Right cardiac atrium (tissue), 5 donors: ENCODE measurements around the gene TMEM135. TPM values are rescaled to one million over a fixed set of nuclear protein-coding genes. Genes with fewer than 3 reads are reported as not detected.
A peak's percentile ranks its signal among the peaks of the same experiment; 100 is the strongest.
"Not testable (repeated sequence)": the region's sequence is repeated elsewhere in the genome, so short reads cannot be mapped to it uniquely, and the experiment has no call there.

Experiments
- ATAC-seq, 2 donors: fragments of 200-7000 bp; cut with Tn5 transposase; one replicate each; pipeline versions ENCODE4 v1.8.0 to v1.9.1; 2020; ENCODE audit warnings: moderate library complexity in 2 of 2, mild to moderate bottlenecking in 1 of 2
- DNase-seq, 3 donors: peaks; one replicate each; pipeline ENCODE4 v3.0.0-alpha.2; 2020
- H3K27ac ChIP-seq: one replicate; pipeline ENCODE4 v1.5.1; 2013; ENCODE audit warnings: mild to moderate bottlenecking, low read length, control low read depth, moderate library complexity
- H3K27me3 ChIP-seq: one replicate; pipeline ENCODE4 v1.6.1; 2013; ENCODE audit not compliant: control insufficient read depth, insufficient read depth
- H3K4me1 ChIP-seq: one replicate; pipeline ENCODE4 v1.6.1; 2013; ENCODE audit warnings: low read length; ENCODE audit not compliant: control insufficient read depth, insufficient read depth
- H3K4me3 ChIP-seq: one replicate; pipeline ENCODE4 v1.5.1; 2013; ENCODE audit warnings: low read length, control low read depth
- H3K9me3 ChIP-seq: one replicate; pipeline ENCODE4 v1.6.1; 2013; ENCODE audit warnings: low read length; ENCODE audit not compliant: control insufficient read depth
- WGBS: extraction: QIAGEN DNeasy Blood & Tissue Kit; methylation state at CpG from one replicate; pipeline ENCODE4 v1.1.7; 2013; 5-methylcytosine and 5-hydroxymethylcytosine counted together
- intact Hi-C, 4 donors: fragments of 100-400 bp; cut with DNase I; formaldehyde crosslinking; loops; one replicate each; pipeline versions ENCODE4 v1.11.0 to v1.14.0; 2022 to 2023
- polyA plus RNA-seq: library from polyadenylated mRNA; stranded (reverse); fragments of 200-250 nt; gene quantifications from one replicate; pipeline ENCODE4 v1.2.3, GENCODE V29; 2013
- total RNA-seq, 4 donors: library from RNA; stranded (reverse); fragmentation: NEBNext Ultra II Directional; extraction: Animal tissue kit (Norgen Biotek cat#: 25700); gene quantifications; one replicate each; pipeline ENCODE4 v1.2.1, GENCODE V29; 2021
- donor health status: healthy with polysubstance abuse.
- donor health status: DM: no; HTN: yes; CAD: no.
- donor health status: DM: no; HTN: no; CAD: no.
- donor health status: DM: no; HTN: yes; CAD: no; lungs with severe emphysema.
- donor health status: DM: yes; HTN: yes; CAD: no.

The TMEM135 gene
- total and polyA plus RNA-seq, 5 donors: 5.7 to 24.1 (median 18.0) TPM

GRCh38 chr11:87076260-87076783 lies 38.6 kb downstream of the TMEM135 start:
- DNase-seq: no peak
- 76% methylated on average over 3 of the region's 3 CpGs for WGBS
- no peaks in the 10 kb centered on the region for H3K9me3 ChIP-seq
- no peak overlapping the region for H3K4me3 ChIP-seq
- no peaks in the 10 kb centered on the region for H3K27me3 ChIP-seq
- ATAC-seq: no peak
- no peaks in the 10 kb centered on the region for H3K4me1 ChIP-seq
- intact Hi-C loops: no loop called here
- H3K27ac ChIP-seq: no peak overlapping the region

GRCh38 chr11:87076874-87077429 lies 39.2 kb downstream of the TMEM135 start:
- 87% methylated on average over 3 of the region's 3 CpGs for WGBS
- no peaks in the 10 kb centered on the region for H3K27me3 ChIP-seq
- intact Hi-C loops: no loop called here
- DNase-seq: no peak
- no peaks in the 10 kb centered on the region for H3K4me1 ChIP-seq
- no peak overlapping the region for H3K4me3 ChIP-seq
- ATAC-seq: no peak
- no peaks in the 10 kb centered on the region for H3K9me3 ChIP-seq
- no peak overlapping the region for H3K27ac ChIP-seq

GRCh38 chr11:87081358-87081757 lies 43.6 kb downstream of the TMEM135 start:
- DNase-seq (no peak), ATAC-seq (no peak)
- intact Hi-C loops: no loop called here
- Histone ChIP-seq H3K4me3 (peak overlapping the region; percentile 42), H3K4me1 (no peaks in the 10 kb centered on the region), H3K9me3 (no peaks in the 10 kb centered on the region), H3K27ac (no peak overlapping the region), H3K27me3 (no peaks in the 10 kb centered on the region)
- 49% methylated on average over 3 of the region's 3 CpGs for whole genome bisulfite sequencing

GRCh38 chr11:87082590-87082989 lies 44.9 kb downstream of the TMEM135 start:
- Histone ChIP-seq H3K9me3 (no peaks in the 10 kb centered on the region), H3K27ac (no peak overlapping the region), H3K4me3 (no peak overlapping the region), H3K4me1 (no peaks in the 10 kb centered on the region), H3K27me3 (no peaks in the 10 kb centered on the region)
- intact Hi-C loops: no loop called here
- no peak for ATAC-seq
- no peak for DNase-seq
- 58% methylated on average over 3 of the region's 3 CpGs for WGBS

- ATAC-seq (no peak), DNase-seq (no peak)
- no peaks in the 10 kb centered on the region for H3K9me3 ChIP-seq
- no peak overlapping the region for H3K4me3 ChIP-seq
- 82% methylated on average over 2 of the region's 2 CpGs for WGBS
- no peak overlapping the region for H3K27ac ChIP-seq
- intact Hi-C loops: no loop called here
- H3K27me3 ChIP-seq: no peaks in the 10 kb centered on the region
- no peaks in the 10 kb centered on the region for H3K4me1 ChIP-seq
Observed at GRCh38 chr11:87083029-87083428, 45.3 kb downstream of the TMEM135 start.

GRCh38 chr11:87092159-87092558 lies 54.4 kb downstream of the TMEM135 start:
- intact Hi-C loops: no loop called here
- no peak for DNase-seq
- no peaks in the 10 kb centered on the region for H3K4me1 ChIP-seq
- no peaks in the 10 kb centered on the region for H3K9me3 ChIP-seq
- ATAC-seq: no peak
- WGBS: 95% methylated on average over 2 of the region's 2 CpGs
- no peak overlapping the region for H3K4me3 ChIP-seq
- no peaks in the 10 kb centered on the region for H3K27me3 ChIP-seq
- no peak overlapping the region for H3K27ac ChIP-seq

- peaks cover under 1% of the 10 kb centered on the region for H3K4me1 ChIP-seq
- ATAC-seq (no peak), DNase-seq (no peak)
- no peaks in the 10 kb centered on the region for H3K27me3 ChIP-seq
- no peak overlapping the region for H3K4me3 ChIP-seq
- intact Hi-C loops: no loop called here
- no peak overlapping the region for H3K27ac ChIP-seq
- no peaks in the 10 kb centered on the region for H3K9me3 ChIP-seq
Observed at GRCh38 chr11:87092567-87092966, 54.8 kb downstream of the TMEM135 start.

- intact Hi-C loops: no loop called here
- peaks cover 2% of the 10 kb centered on the region for H3K4me1 ChIP-seq
- no peaks in the 10 kb centered on the region for H3K9me3 ChIP-seq
- DNase-seq (no peak), ATAC-seq (peak; percentile 75 to 80)
- H3K27me3 ChIP-seq: no peaks in the 10 kb centered on the region
- 28% methylated on average over 3 of the region's 3 CpGs for WGBS
- no peak overlapping the region for H3K27ac ChIP-seq
- H3K4me3 ChIP-seq: no peak overlapping the region
Observed at GRCh38 chr11:87097582-87097981, 59.8 kb downstream of the TMEM135 start.

- H3K4me3 ChIP-seq: no peak overlapping the region
- WGBS: 96% methylated on average over 4 of the region's 4 CpGs
- no peaks in the 10 kb centered on the region for H3K27me3 ChIP-seq
- peaks cover 2% of the 10 kb centered on the region for H3K4me1 ChIP-seq
- DNase-seq: no peak
- H3K9me3 ChIP-seq: no peaks in the 10 kb centered on the region
- ATAC-seq: no peak
- intact Hi-C loops: no loop called here
- no peak overlapping the region for H3K27ac ChIP-seq
Observed at GRCh38 chr11:87101956-87102580, 64.3 kb downstream of the TMEM135 start.

- not testable (repeated sequence) for H3K9me3 ChIP-seq, DNase-seq, H3K4me1 ChIP-seq, H3K27me3 ChIP-seq, H3K4me3 ChIP-seq, H3K27ac ChIP-seq, ATAC-seq
- intact Hi-C loops: loop anchor here in 1 of 4 donors (2.0 kb wide), 1 partner anchor 15 kb away; no protein-coding TSS in a partner anchor
- 97% methylated on average over 1 of the region's 1 CpG for WGBS
Observed at GRCh38 chr11:87105826-87106225, 68.1 kb downstream of the TMEM135 start.

- ATAC-seq, H3K4me1 ChIP-seq, H3K9me3 ChIP-seq, H3K27ac ChIP-seq, H3K27me3 ChIP-seq, H3K4me3 ChIP-seq, intact Hi-C loops, DNase-seq: not testable (repeated sequence)
- WGBS: 96% methylated on average over 3 of the region's 3 CpGs
Observed at GRCh38 chr11:87107379-87107778, 69.6 kb downstream of the TMEM135 start.
